SU-DHL-6 (cell line): Measurements from ENCODE around the gene VPS9D1.
"Not testable (repeated sequence)": the region's sequence is repeated elsewhere in the genome, so short reads cannot be mapped to it uniquely, and the experiment has no call there.

Experiments
- H2AFZ ChIP-seq: fragments of 200-600 bp; sonication (generic); 2 replicates; pipeline ENCODE4 v1.6.1; 2014; ENCODE audit warnings: low read depth, mild to moderate bottlenecking, moderate library complexity, mixed read lengths, antibody characterized with exemption, low read length; ENCODE audit not compliant: severe bottlenecking
- H3F3A ChIP-seq: fragments of 200-600 bp; shearing (Covaris generic); 2 replicates; pipeline ENCODE4 v1.6.0; 2016; ENCODE audit warnings: antibody characterized with exemption, mild to moderate bottlenecking; ENCODE audit not compliant: insufficient read depth
- H3K27ac ChIP-seq: fragments of 200-600 bp; sonication (generic); 2 replicates; pipeline ENCODE4 v1.5.1; 2016; ENCODE audit warnings: low read depth, mild to moderate bottlenecking, low read length, moderate library complexity, mixed read lengths
- H3K27me3 ChIP-seq: fragments of 200-600 bp; sonication (generic), shearing (Covaris generic); 2 replicates; pipeline ENCODE4 v1.6.0; 2014; ENCODE audit warnings: mild to moderate bottlenecking, low read length
- H3K36me3 ChIP-seq: fragments of 200-600 bp; sonication (generic); 2 replicates; pipeline ENCODE4 v1.6.1; 2014; ENCODE audit warnings: mild to moderate bottlenecking, low read length, mixed read lengths
- H3K4me2 ChIP-seq: fragments of 300-600, 200-600 bp; shearing (Covaris generic), sonication (generic); 2 replicates; pipeline ENCODE4 v1.6.0; 2014; ENCODE audit warnings: low read length, low read depth, mild to moderate bottlenecking; ENCODE audit not compliant: poor library complexity, severe bottlenecking
- H3K4me3 ChIP-seq: fragments of 200-600 bp; sonication (generic); 2 replicates; pipeline ENCODE4 v1.5.1; 2014; ENCODE audit warnings: antibody characterized with exemption, low read length, mild to moderate bottlenecking, mixed read lengths; ENCODE audit not compliant: insufficient read depth, poor library complexity, severe bottlenecking
- H3K79me2 ChIP-seq: fragments of 200-600 bp; sonication (generic); 2 replicates; pipeline ENCODE4 v1.6.1; 2014; ENCODE audit warnings: mild to moderate bottlenecking, low read length, moderate library complexity; ENCODE audit not compliant: insufficient read depth
- H3K9ac ChIP-seq: fragments of 200-600 bp; sonication (generic); 2 replicates; pipeline ENCODE4 v1.7.0; 2014; ENCODE audit warnings: mild to moderate bottlenecking, low read length
- H3K9me2 ChIP-seq: fragments of 200-600 bp; sonication (generic); replicated peaks from 2 replicates; pipeline ENCODE4 v1.6.1; 2014; ENCODE audit warnings: low read length; ENCODE audit not compliant: insufficient read depth
- H3K9me3 ChIP-seq: fragments of 200-600 bp; sonication (generic); 2 replicates; pipeline ENCODE4 v1.6.1; 2014; ENCODE audit warnings: low read length, mixed read lengths; ENCODE audit not compliant: insufficient read depth
- H4K20me1 ChIP-seq: fragments of 200-600 bp; sonication (generic); 2 replicates; pipeline ENCODE4 v1.6.1; 2014; ENCODE audit warnings: low read depth, mild to moderate bottlenecking, antibody characterized with exemption, low read length, moderate library complexity, mixed read lengths
- EZH2phosphoT487 ChIP-seq: fragments of 200-600 bp; sonication (generic), shearing (Covaris generic); conservative IDR thresholded peaks from 2 replicates; pipeline ENCODE4 v1.6.1; 2018; ENCODE audit warnings: mild to moderate bottlenecking, antibody characterized with exemption, low read length, moderate library complexity, mixed read lengths
- TF ChIP-seq, protein P1 (sequence below): fragments of 200-600 bp; sonication (generic); IDR thresholded peaks from one replicate; pipeline ENCODE4 v1.5.1; 2017; ENCODE audit warnings: antibody characterized with exemption, mild to moderate bottlenecking, low read length, moderate library complexity; ENCODE audit not compliant: insufficient read depth, poor library complexity, severe bottlenecking

Gene VPS9D1

DNA sequence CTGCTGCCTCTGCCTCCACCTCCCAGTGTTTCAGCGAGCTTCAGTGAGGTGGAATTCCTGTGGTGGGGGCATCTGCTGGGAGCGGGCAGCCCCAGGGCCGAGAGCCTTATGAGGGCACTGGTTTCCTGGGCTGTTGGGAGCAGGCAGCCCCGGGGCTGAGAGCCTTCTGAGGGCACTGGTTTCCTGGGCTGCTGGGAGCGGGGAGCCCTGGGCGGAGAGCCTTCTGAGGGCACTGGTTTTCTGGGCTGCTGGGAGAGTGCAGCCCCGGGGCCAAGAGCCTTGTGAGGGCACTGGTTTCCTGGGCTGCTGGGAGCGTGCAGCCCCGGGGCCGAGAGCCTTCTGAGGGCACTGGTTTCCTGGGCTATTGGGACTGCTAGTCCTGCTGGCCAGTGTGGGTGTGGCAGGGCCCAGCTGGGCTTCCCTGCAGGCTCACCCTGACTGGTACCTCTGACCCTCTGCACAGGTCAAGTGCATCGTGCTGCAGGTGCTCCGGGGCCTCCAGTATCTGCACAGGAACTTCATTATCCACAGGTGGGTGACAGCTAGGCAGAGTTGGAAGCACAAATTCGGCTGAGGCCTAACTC is 28.6 kb downstream of the VPS9D1 start:
- H3F3A ChIP-seq, result peaks cover 4% of the 10 kb centered on the region; the same call in 1 of the 2 replicates
- H3K27me3 ChIP-seq, result no peaks in the 10 kb centered on the region
- no peaks in the 10 kb centered on the region for H3K9me3 ChIP-seq
- H3K9me2 ChIP-seq, result no peaks in the 10 kb centered on the region
- TF ChIP-seq, protein P1, sequence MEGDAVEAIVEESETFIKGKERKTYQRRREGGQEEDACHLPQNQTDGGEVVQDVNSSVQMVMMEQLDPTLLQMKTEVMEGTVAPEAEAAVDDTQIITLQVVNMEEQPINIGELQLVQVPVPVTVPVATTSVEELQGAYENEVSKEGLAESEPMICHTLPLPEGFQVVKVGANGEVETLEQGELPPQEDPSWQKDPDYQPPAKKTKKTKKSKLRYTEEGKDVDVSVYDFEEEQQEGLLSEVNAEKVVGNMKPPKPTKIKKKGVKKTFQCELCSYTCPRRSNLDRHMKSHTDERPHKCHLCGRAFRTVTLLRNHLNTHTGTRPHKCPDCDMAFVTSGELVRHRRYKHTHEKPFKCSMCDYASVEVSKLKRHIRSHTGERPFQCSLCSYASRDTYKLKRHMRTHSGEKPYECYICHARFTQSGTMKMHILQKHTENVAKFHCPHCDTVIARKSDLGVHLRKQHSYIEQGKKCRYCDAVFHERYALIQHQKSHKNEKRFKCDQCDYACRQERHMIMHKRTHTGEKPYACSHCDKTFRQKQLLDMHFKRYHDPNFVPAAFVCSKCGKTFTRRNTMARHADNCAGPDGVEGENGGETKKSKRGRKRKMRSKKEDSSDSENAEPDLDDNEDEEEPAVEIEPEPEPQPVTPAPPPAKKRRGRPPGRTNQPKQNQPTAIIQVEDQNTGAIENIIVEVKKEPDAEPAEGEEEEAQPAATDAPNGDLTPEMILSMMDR, result no peak
- TF ChIP-seq EZH2phosphoT487, result no peak
- peaks cover 8% of the 10 kb centered on the region for H3K79me2 ChIP-seq
- H3K27ac ChIP-seq, result no peak overlapping the region
- no peaks in the 10 kb centered on the region for H4K20me1 ChIP-seq
- no peak overlapping the region for H3K9ac ChIP-seq
- no peak overlapping the region for H2AFZ ChIP-seq
- no peak overlapping the region for H3K4me2 ChIP-seq
- H3K36me3 ChIP-seq, result no peaks in the 10 kb centered on the region
- no peak overlapping the region for H3K4me3 ChIP-seq

DNA sequence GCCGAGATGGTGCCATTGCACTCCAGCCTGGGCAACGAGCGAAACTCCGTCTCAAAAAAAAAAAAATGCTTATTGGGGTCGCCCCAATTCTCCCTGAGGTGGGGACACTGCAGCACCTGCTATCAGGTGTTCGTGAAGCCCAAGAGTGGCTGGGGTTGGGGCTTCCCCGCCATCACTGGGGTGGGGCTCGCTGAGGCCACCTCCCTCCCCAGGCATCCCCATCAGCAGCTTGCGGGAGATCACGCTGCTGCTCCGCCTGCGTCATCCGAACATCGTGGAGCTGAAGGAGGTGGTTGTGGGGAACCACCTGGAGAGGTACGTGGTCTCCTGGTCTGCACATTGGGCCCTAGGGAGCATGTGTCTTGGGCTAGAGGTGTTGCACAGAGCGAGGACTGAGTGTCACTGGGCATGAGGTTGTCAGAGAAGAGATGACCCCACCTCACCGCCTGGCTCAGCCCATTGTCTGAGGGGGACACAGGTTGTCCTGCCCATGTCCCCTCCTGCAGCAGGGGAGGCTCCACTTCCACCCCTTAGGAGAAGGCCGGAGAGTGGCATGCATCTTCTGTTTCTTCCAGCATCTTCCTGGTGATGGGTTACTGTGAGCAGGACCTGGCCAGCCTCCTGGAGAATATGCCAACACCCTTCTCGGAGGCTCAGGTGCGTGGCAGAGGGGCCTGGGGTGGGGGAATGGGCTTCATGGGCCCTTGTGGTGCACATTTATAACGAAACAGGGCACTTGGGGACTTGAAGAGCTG is 29.3 kb downstream of the VPS9D1 start:
- Histone ChIP-seq H3F3A (peaks cover 4% of the 10 kb centered on the region), H3K27ac (no peak overlapping the region), H3K4me2 (no peak overlapping the region), H3K9me2 (no peaks in the 10 kb centered on the region), H3K9me3 (no peaks in the 10 kb centered on the region), H3K4me3 (no peak overlapping the region), H3K79me2 (peaks cover 8% of the 10 kb centered on the region), H3K9ac (no peak overlapping the region), H3K27me3 (no peaks in the 10 kb centered on the region), H4K20me1 (no peaks in the 10 kb centered on the region), H2AFZ (no peak overlapping the region), H3K36me3 (no peaks in the 10 kb centered on the region)
- TF ChIP-seq, protein P1, result no peak
- TF ChIP-seq EZH2phosphoT487, result no peak

DNA sequence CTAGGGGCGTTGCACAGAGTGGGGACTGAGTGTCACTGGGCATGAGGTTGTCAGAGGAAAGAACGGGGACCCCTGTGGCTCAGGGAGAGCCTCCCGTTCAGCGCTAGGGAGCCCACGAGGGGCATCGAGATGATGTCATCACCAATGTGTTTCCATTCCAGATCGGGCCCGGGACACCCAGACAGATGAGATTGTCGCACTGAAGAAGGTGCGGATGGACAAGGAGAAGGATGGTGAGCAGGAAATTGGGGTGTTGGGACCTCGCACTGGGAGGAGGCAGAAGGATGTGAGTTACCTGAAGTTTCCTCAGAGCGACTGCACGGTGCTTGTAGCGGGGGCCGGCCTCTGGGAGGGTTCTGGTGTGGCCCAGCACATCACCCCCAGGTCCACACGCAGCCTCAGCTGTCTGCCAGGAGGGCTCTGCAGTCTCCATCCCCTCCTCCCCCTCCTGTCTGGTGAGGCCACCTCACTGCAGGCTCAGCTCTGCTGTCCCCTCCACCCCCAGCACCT is 30.3 kb downstream of the VPS9D1 start:
- Histone ChIP-seq H3K4me3 (no peak overlapping the region), H3K9me3 (no peaks in the 10 kb centered on the region), H3K27me3 (no peaks in the 10 kb centered on the region), H2AFZ (no peak overlapping the region), H3K36me3 (no peaks in the 10 kb centered on the region; the same call in 1 of the 2 replicates), H3K27ac (no peak overlapping the region), H3K79me2 (peaks cover 8% of the 10 kb centered on the region), H3K9ac (no peak overlapping the region), H3F3A (peaks cover 4% of the 10 kb centered on the region), H4K20me1 (no peaks in the 10 kb centered on the region), H3K9me2 (no peaks in the 10 kb centered on the region), H3K4me2 (no peak overlapping the region)
- no peak for TF ChIP-seq EZH2phosphoT487
- TF ChIP-seq, protein P1, result no peak

DNA sequence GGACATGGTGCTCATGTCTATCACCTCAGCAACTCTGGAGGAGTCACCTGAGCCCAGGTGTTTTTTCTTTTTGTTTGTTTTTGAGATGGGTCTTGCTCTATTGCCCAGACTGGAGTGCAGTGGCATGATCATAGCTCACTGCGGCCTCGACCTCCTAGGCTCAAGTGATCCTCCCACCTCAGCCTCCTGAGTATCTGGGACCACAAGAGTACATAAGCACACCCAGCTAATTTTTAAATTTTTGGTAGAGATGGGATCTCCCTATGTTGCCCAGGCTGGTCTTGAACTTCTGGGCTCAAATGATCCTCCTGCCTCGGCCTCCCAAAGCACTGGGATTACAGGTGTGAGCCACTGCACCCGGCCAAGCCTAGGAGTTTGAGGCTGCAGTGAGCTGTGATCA is 31.1 kb downstream of the VPS9D1 start:
- H2AFZ ChIP-seq, H3K27me3 ChIP-seq, H3K9me2 ChIP-seq, H3F3A ChIP-seq, H3K9me3 ChIP-seq, H3K27ac ChIP-seq, H3K36me3 ChIP-seq, H3K9ac ChIP-seq, H3K4me3 ChIP-seq, H4K20me1 ChIP-seq, H3K79me2 ChIP-seq, H3K4me2 ChIP-seq: not testable (repeated sequence)
